Stimulated activated naive CD8-positive, alpha-beta T cell treated with anti-CD3 and anti-CD28 coated beads, Interleukin-15, Interleukin-2, amounts not matched to agents 100 U/mL and 50 U/mL, for 24 hours (primary cell): Measurements from ENCODE around the gene RPS6KA1.
A peak's percentile ranks its signal among the peaks of the same experiment; 100 is the strongest.

ENCODE experiments used
- ATAC-seq: fragments of 150-1000 bp; cut with Tn5 transposase; one replicate; pipeline ENCODE4 v1.10.0; 2021
- DNase-seq: peaks from one replicate; pipeline ENCODE4 v3.0.0; 2021

The RPS6KA1 gene

GRCh38 chr1:26533951-26534509 lies 4.5 kb downstream of the RPS6KA1 start:
- ATAC-seq, result no peak
- DNase-seq, result no peak

- no peak for DNase-seq
- ATAC-seq, result no peak
Measured at GRCh38 chr1:26535201-26535600, 5.6 kb downstream of the RPS6KA1 start.

- ATAC-seq, result no peak
- no peak for DNase-seq
Measured at GRCh38 chr1:26536081-26536480, 6.5 kb downstream of the RPS6KA1 start.

- no peak for ATAC-seq
- DNase-seq, result no peak
Measured at GRCh38 chr1:26536521-26536920, 7.0 kb downstream of the RPS6KA1 start.

- no peak for ATAC-seq
- DNase-seq, result no peak
Measured at GRCh38 chr1:26537951-26538352, 8.4 kb downstream of the RPS6KA1 start.

- DNase-seq, result peak; percentile 70
- ATAC-seq, result no peak
Measured at GRCh38 chr1:26538480-26539412, 9.2 kb downstream of the RPS6KA1 start.

GRCh38 chr1:26539722-26540121 lies 10.2 kb downstream of the RPS6KA1 start:
- no peak for DNase-seq
- no peak for ATAC-seq

- ATAC-seq (no peak), DNase-seq (no peak)
Measured at GRCh38 chr1:26540351-26540750, 10.8 kb downstream of the RPS6KA1 start.

GRCh38 chr1:26541431-26541815 lies 11.9 kb downstream of the RPS6KA1 start:
- DNase-seq (no peak), ATAC-seq (no peak)

- peak; percentile 73 for ATAC-seq
- peak; percentile 89 for DNase-seq
Measured at GRCh38 chr1:26541816-26542711, 12.5 kb downstream of the RPS6KA1 start.

GRCh38 chr1:26542771-26543451 lies 13.3 kb downstream of the RPS6KA1 start:
- no peak for ATAC-seq

GRCh38 chr1:26543462-26543861 lies 13.9 kb downstream of the RPS6KA1 start:
- DNase-seq (no peak), ATAC-seq (no peak)

More at GRCh38 chr1:26542771-26543451, 13.3 kb downstream of the RPS6KA1 start:
- DNase-seq, result no peak

- no peak for DNase-seq
- no peak for ATAC-seq
Measured at GRCh38 chr1:26544126-26544525, 14.6 kb downstream of the RPS6KA1 start.

- ATAC-seq, result no peak
Measured at GRCh38 chr1:26545969-26546323, 16.4 kb downstream of the RPS6KA1 start.

GRCh38 chr1:26546375-26546774 lies 16.8 kb downstream of the RPS6KA1 start:
- DNase-seq (no peak), ATAC-seq (no peak)

More at GRCh38 chr1:26545969-26546323, 16.4 kb downstream of the RPS6KA1 start:
- DNase-seq, result no peak

- ATAC-seq (no peak), DNase-seq (no peak)
Measured at GRCh38 chr1:26546819-26547218, 17.3 kb downstream of the RPS6KA1 start.

GRCh38 chr1:26548841-26549240 lies 19.3 kb downstream of the RPS6KA1 start:
- ATAC-seq, result no peak
- no peak for DNase-seq

GRCh38 chr1:26550946-26551345 lies 21.4 kb downstream of the RPS6KA1 start:
- DNase-seq (no peak), ATAC-seq (no peak)

GRCh38 chr1:26552720-26553119 lies 23.2 kb downstream of the RPS6KA1 start:
- DNase-seq, result no peak
- ATAC-seq, result no peak

- ATAC-seq, result peak; percentile 51
- DNase-seq, result no peak
Measured at GRCh38 chr1:26553942-26554682, 24.6 kb downstream of the RPS6KA1 start.

GRCh38 chr1:26554781-26555180 lies 25.2 kb downstream of the RPS6KA1 start:
- no peak for ATAC-seq
- no peak for DNase-seq
